ENCODE measurements around the gene GRIK2. TPM values are rescaled to one million over a fixed set of nuclear protein-coding genes. Genes with fewer than 3 reads are reported as not detected.

The GRIK2 gene
- total RNA-seq, 4 donors from 2014 or later = 1.4 to 51.9 (median 9.6) TPM

- Histone ChIP-seq H3K27me3 (no peaks in the 10 kb centered on the region), H3K9me3 (no peaks in the 10 kb centered on the region), H3K36me3 (no peaks in the 10 kb centered on the region), H3K4me3 (replicated peaks in 1 of 3) (no peak overlapping the region), H3K4me1 (peaks cover 6 to 13% of the 10 kb centered on the region in 2 donors), H3K27ac (no peak overlapping the region)
- TF ChIP-seq CTCF (IDR thresholded peaks at IDR 0.05) (peak in 1 of 6 experiments; percentile 15), POLR2A (IDR thresholded peaks at IDR 0.05) (no peak)
- 28 to 51% methylated on average over 1 of the region's 1 CpG for WGBS, 2 donors
- intact Hi-C loops (cut with DNase I) = no loop called here
- DNase-seq = no peak
These were observed 6.5 kb upstream of the GRIK2 start for GRCh38 chr6:101386982-101387381.

- H3K27ac ChIP-seq = peak overlapping the region in 2 of 3 donors; percentile 16 to 77
- TF ChIP-seq POLR2A (IDR thresholded peaks at IDR 0.05) = no peak
- TF ChIP-seq CTCF (IDR thresholded peaks at IDR 0.05) = no peak
- WGBS, 2 donors = 2 to 4% methylated on average over 23 of the region's 24 CpGs
- DNase-seq = peak in 1 of 2 donors; percentile 41
- H3K9me3 ChIP-seq = no peaks in the 10 kb centered on the region
- no peaks in the 10 kb centered on the region for H3K36me3 ChIP-seq
- peak overlapping the region in 1 of 3 donors; percentile 9 for H3K4me3 ChIP-seq (replicated peaks in 1 of 3)
- no peaks in the 10 kb centered on the region for H3K27me3 ChIP-seq
- H3K4me1 ChIP-seq = peaks cover 9 to 16% of the 10 kb centered on the region in 2 donors
- intact Hi-C loops (cut with DNase I) = no loop called here
These were observed 1.5 kb upstream of the GRIK2 start for GRCh38 chr6:101391772-101392585.

GRCh38 chr6:101392586-101393230, 800 bp upstream of the GRIK2 start:
- Histone ChIP-seq H3K4me1 (peaks cover 9 to 16% of the 10 kb centered on the region in 2 donors), H3K36me3 (no peaks in the 10 kb centered on the region), H3K27ac (peak overlapping the region in 1 of 3 donors; percentile 77), H3K9me3 (no peaks in the 10 kb centered on the region), H3K4me3 (replicated peaks in 1 of 3) (peak overlapping the region in 1 of 3 donors; percentile 45), H3K27me3 (no peaks in the 10 kb centered on the region)
- intact Hi-C loops (cut with DNase I) = no loop called here
- 1 to 4% methylated on average over 22 to 24 of the region's 26 CpGs for WGBS, 2 donors
- TF ChIP-seq CTCF (IDR thresholded peaks at IDR 0.05) (no peak), POLR2A (IDR thresholded peaks at IDR 0.05) (no peak)
- DNase-seq = peak in 1 of 2 donors; percentile 10

GRCh38 chr6:101393829-101394251, 332 bp downstream of the GRIK2 start:
- peaks cover 9 to 16% of the 10 kb centered on the region in 2 donors for H3K4me1 ChIP-seq
- H3K9me3 ChIP-seq = no peaks in the 10 kb centered on the region
- no peaks in the 10 kb centered on the region for H3K27me3 ChIP-seq
- WGBS, 2 donors = 2% methylated on average over 18 to 21 of the region's 28 CpGs
- intact Hi-C loops (cut with DNase I) = no loop called here
- peak; percentile 19 to 46 for DNase-seq
- TF ChIP-seq CTCF (IDR thresholded peaks at IDR 0.05) (no peak), POLR2A (IDR thresholded peaks at IDR 0.05) (no peak)
- peak overlapping the region in 2 of 3 donors; percentile 32 to 77 for H3K27ac ChIP-seq
- H3K36me3 ChIP-seq = no peaks in the 10 kb centered on the region
- H3K4me3 ChIP-seq (replicated peaks in 1 of 3) = peak overlapping the region in 1 of 3 donors; percentile 45

- no peak for TF ChIP-seq POLR2A (IDR thresholded peaks at IDR 0.05)
- no peak for TF ChIP-seq CTCF (IDR thresholded peaks at IDR 0.05)
- peaks cover 9 to 16% of the 10 kb centered on the region in 2 donors for H3K4me1 ChIP-seq
- intact Hi-C loops (cut with DNase I) = no loop called here
- no peak for DNase-seq
- no peaks in the 10 kb centered on the region for H3K9me3 ChIP-seq
- H3K36me3 ChIP-seq = no peaks in the 10 kb centered on the region
- H3K4me3 ChIP-seq (replicated peaks in 1 of 3) = no peak overlapping the region
- H3K27ac ChIP-seq = no peak overlapping the region
- H3K27me3 ChIP-seq = no peaks in the 10 kb centered on the region
These were observed 1.4 kb downstream of the GRIK2 start for GRCh38 chr6:101394936-101395335.

Data from thyroid gland (tissue), 4 donors.